Measurements from ENCODE around the gene TRABD2A.

The TRABD2A gene

GRCh38 chr2:84805250-84805958 lies 75.5 kb downstream of the TRABD2A start:
- H3K27ac ChIP-seq (ENCODE audit: low read depth in 2 of 2, low read length in 2 of 2), result no peak overlapping the region
- H3K9ac ChIP-seq (ENCODE audit: low read depth in 1 of 2, low read length in 2 of 2), result no peak overlapping the region
- H3K27me3 ChIP-seq (ENCODE audit: control insufficient read depth in 2 of 2, insufficient read depth in 2 of 2, low read length in 2 of 2), result no peaks in the 10 kb centered on the region
- H3K9me3 ChIP-seq (ENCODE audit: control insufficient read depth in 2 of 2, low read length in 2 of 2), result peaks cover 2 to 3% of the 10 kb centered on the region in 2 donors
- no peak overlapping the region for H3K4me3 ChIP-seq (ENCODE audit: low read length in 2 of 2)
- H3K4me1 ChIP-seq (ENCODE audit: control insufficient read depth in 2 of 2, insufficient read depth in 2 of 2, low read length in 2 of 2), result no peaks in the 10 kb centered on the region
- no peaks in the 10 kb centered on the region for H3K36me3 ChIP-seq (ENCODE audit: control insufficient read depth in 2 of 2, insufficient read depth in 2 of 2, low read length in 2 of 2)

GRCh38 chr2:84801811-84802210 lies 79.1 kb downstream of the TRABD2A start:
- Histone ChIP-seq H3K36me3 (ENCODE audit: control insufficient read depth in 2 of 2, insufficient read depth in 2 of 2, low read length in 2 of 2) (no peaks in the 10 kb centered on the region), H3K4me3 (ENCODE audit: low read length in 2 of 2) (no peak overlapping the region), H3K27ac (ENCODE audit: low read depth in 2 of 2, low read length in 2 of 2) (no peak overlapping the region), H3K4me1 (ENCODE audit: control insufficient read depth in 2 of 2, insufficient read depth in 2 of 2, low read length in 2 of 2) (no peaks in the 10 kb centered on the region), H3K9ac (ENCODE audit: low read depth in 1 of 2, low read length in 2 of 2) (no peak overlapping the region), H3K9me3 (ENCODE audit: control insufficient read depth in 2 of 2, low read length in 2 of 2) (peaks cover 2 to 3% of the 10 kb centered on the region in 2 donors), H3K27me3 (ENCODE audit: control insufficient read depth in 2 of 2, insufficient read depth in 2 of 2, low read length in 2 of 2) (no peaks in the 10 kb centered on the region)

GRCh38 chr2:84800194-84800805 lies 80.6 kb downstream of the TRABD2A start:
- no peak overlapping the region for H3K27ac ChIP-seq (ENCODE audit: low read depth in 2 of 2, low read length in 2 of 2)
- no peak overlapping the region for H3K4me3 ChIP-seq (ENCODE audit: low read length in 2 of 2)
- H3K4me1 ChIP-seq (ENCODE audit: control insufficient read depth in 2 of 2, insufficient read depth in 2 of 2, low read length in 2 of 2), result no peaks in the 10 kb centered on the region
- peaks cover 2 to 3% of the 10 kb centered on the region in 2 donors for H3K9me3 ChIP-seq (ENCODE audit: control insufficient read depth in 2 of 2, low read length in 2 of 2)
- H3K27me3 ChIP-seq (ENCODE audit: control insufficient read depth in 2 of 2, insufficient read depth in 2 of 2, low read length in 2 of 2), result no peaks in the 10 kb centered on the region
- H3K9ac ChIP-seq (ENCODE audit: low read depth in 1 of 2, low read length in 2 of 2), result no peak overlapping the region
- no peaks in the 10 kb centered on the region for H3K36me3 ChIP-seq (ENCODE audit: control insufficient read depth in 2 of 2, insufficient read depth in 2 of 2, low read length in 2 of 2)

- Histone ChIP-seq H3K36me3 (ENCODE audit: control insufficient read depth in 2 of 2, insufficient read depth in 2 of 2, low read length in 2 of 2) (no peaks in the 10 kb centered on the region), H3K9me3 (ENCODE audit: control insufficient read depth in 2 of 2, low read length in 2 of 2) (peaks cover 2 to 3% of the 10 kb centered on the region in 2 donors), H3K4me3 (ENCODE audit: low read length in 2 of 2) (no peak overlapping the region), H3K9ac (ENCODE audit: low read depth in 1 of 2, low read length in 2 of 2) (no peak overlapping the region), H3K4me1 (ENCODE audit: control insufficient read depth in 2 of 2, insufficient read depth in 2 of 2, low read length in 2 of 2) (no peaks in the 10 kb centered on the region), H3K27me3 (ENCODE audit: control insufficient read depth in 2 of 2, insufficient read depth in 2 of 2, low read length in 2 of 2) (no peaks in the 10 kb centered on the region), H3K27ac (ENCODE audit: low read depth in 2 of 2, low read length in 2 of 2) (no peak overlapping the region)
Measured at GRCh38 chr2:84799772-84800171, 81.1 kb downstream of the TRABD2A start.

GRCh38 chr2:84797271-84797670 lies 83.6 kb downstream of the TRABD2A start:
- Histone ChIP-seq H3K9ac (ENCODE audit: low read depth in 1 of 2, low read length in 2 of 2) (no peak overlapping the region), H3K36me3 (ENCODE audit: control insufficient read depth in 2 of 2, insufficient read depth in 2 of 2, low read length in 2 of 2) (no peaks in the 10 kb centered on the region), H3K9me3 (ENCODE audit: control insufficient read depth in 2 of 2, low read length in 2 of 2) (peaks cover 3 to 5% of the 10 kb centered on the region in 2 donors), H3K4me3 (ENCODE audit: low read length in 2 of 2) (no peak overlapping the region), H3K4me1 (ENCODE audit: control insufficient read depth in 2 of 2, insufficient read depth in 2 of 2, low read length in 2 of 2) (no peaks in the 10 kb centered on the region), H3K27me3 (ENCODE audit: control insufficient read depth in 2 of 2, insufficient read depth in 2 of 2, low read length in 2 of 2) (no peaks in the 10 kb centered on the region), H3K27ac (ENCODE audit: low read depth in 2 of 2, low read length in 2 of 2) (no peak overlapping the region)

- Histone ChIP-seq H3K36me3 (ENCODE audit: control insufficient read depth in 2 of 2, insufficient read depth in 2 of 2, low read length in 2 of 2) (no peaks in the 10 kb centered on the region), H3K27me3 (ENCODE audit: control insufficient read depth in 2 of 2, insufficient read depth in 2 of 2, low read length in 2 of 2) (no peaks in the 10 kb centered on the region), H3K9me3 (ENCODE audit: control insufficient read depth in 2 of 2, low read length in 2 of 2) (peaks cover under 1 to 3% of the 10 kb centered on the region in 2 donors), H3K27ac (ENCODE audit: low read depth in 2 of 2, low read length in 2 of 2) (no peak overlapping the region), H3K4me1 (ENCODE audit: control insufficient read depth in 2 of 2, insufficient read depth in 2 of 2, low read length in 2 of 2) (no peaks in the 10 kb centered on the region), H3K9ac (ENCODE audit: low read depth in 1 of 2, low read length in 2 of 2) (no peak overlapping the region), H3K4me3 (ENCODE audit: low read length in 2 of 2) (no peak overlapping the region)
Measured at GRCh38 chr2:84796798-84797197, 84.1 kb downstream of the TRABD2A start.

- Histone ChIP-seq H3K9me3 (ENCODE audit: control insufficient read depth in 2 of 2, low read length in 2 of 2) (peaks cover 0 to 3% of the 10 kb centered on the region in 2 donors), H3K36me3 (ENCODE audit: control insufficient read depth in 2 of 2, insufficient read depth in 2 of 2, low read length in 2 of 2) (no peaks in the 10 kb centered on the region), H3K27ac (ENCODE audit: low read depth in 2 of 2, low read length in 2 of 2) (no peak overlapping the region), H3K4me3 (ENCODE audit: low read length in 2 of 2) (no peak overlapping the region), H3K27me3 (ENCODE audit: control insufficient read depth in 2 of 2, insufficient read depth in 2 of 2, low read length in 2 of 2) (no peaks in the 10 kb centered on the region), H3K9ac (ENCODE audit: low read depth in 1 of 2, low read length in 2 of 2) (no peak overlapping the region), H3K4me1 (ENCODE audit: control insufficient read depth in 2 of 2, insufficient read depth in 2 of 2, low read length in 2 of 2) (no peaks in the 10 kb centered on the region)
Measured at GRCh38 chr2:84793641-84794040, 87.2 kb downstream of the TRABD2A start.

GRCh38 chr2:84792856-84793522 lies 87.9 kb downstream of the TRABD2A start:
- Histone ChIP-seq H3K27ac (ENCODE audit: low read depth in 2 of 2, low read length in 2 of 2) (no peak overlapping the region), H3K27me3 (ENCODE audit: control insufficient read depth in 2 of 2, insufficient read depth in 2 of 2, low read length in 2 of 2) (no peaks in the 10 kb centered on the region), H3K9ac (ENCODE audit: low read depth in 1 of 2, low read length in 2 of 2) (no peak overlapping the region), H3K36me3 (ENCODE audit: control insufficient read depth in 2 of 2, insufficient read depth in 2 of 2, low read length in 2 of 2) (no peaks in the 10 kb centered on the region), H3K4me1 (ENCODE audit: control insufficient read depth in 2 of 2, insufficient read depth in 2 of 2, low read length in 2 of 2) (no peaks in the 10 kb centered on the region), H3K4me3 (ENCODE audit: low read length in 2 of 2) (no peak overlapping the region), H3K9me3 (ENCODE audit: control insufficient read depth in 2 of 2, low read length in 2 of 2) (peaks cover 0 to 3% of the 10 kb centered on the region in 2 donors)

GRCh38 chr2:84788498-84788897 lies 92.4 kb downstream of the TRABD2A start:
- Histone ChIP-seq H3K9ac (ENCODE audit: low read depth in 1 of 2, low read length in 2 of 2) (no peak overlapping the region), H3K27ac (ENCODE audit: low read depth in 2 of 2, low read length in 2 of 2) (no peak overlapping the region), H3K36me3 (ENCODE audit: control insufficient read depth in 2 of 2, insufficient read depth in 2 of 2, low read length in 2 of 2) (no peaks in the 10 kb centered on the region), H3K9me3 (ENCODE audit: control insufficient read depth in 2 of 2, low read length in 2 of 2) (peaks cover 0 to 2% of the 10 kb centered on the region in 2 donors), H3K4me3 (ENCODE audit: low read length in 2 of 2) (no peak overlapping the region), H3K27me3 (ENCODE audit: control insufficient read depth in 2 of 2, insufficient read depth in 2 of 2, low read length in 2 of 2) (no peaks in the 10 kb centered on the region), H3K4me1 (ENCODE audit: control insufficient read depth in 2 of 2, insufficient read depth in 2 of 2, low read length in 2 of 2) (no peaks in the 10 kb centered on the region)

- Histone ChIP-seq H3K9me3 (ENCODE audit: control insufficient read depth in 2 of 2, low read length in 2 of 2) (no peaks in the 10 kb centered on the region), H3K36me3 (ENCODE audit: control insufficient read depth in 2 of 2, insufficient read depth in 2 of 2, low read length in 2 of 2) (no peaks in the 10 kb centered on the region), H3K27ac (ENCODE audit: low read depth in 2 of 2, low read length in 2 of 2) (no peak overlapping the region), H3K27me3 (ENCODE audit: control insufficient read depth in 2 of 2, insufficient read depth in 2 of 2, low read length in 2 of 2) (no peaks in the 10 kb centered on the region), H3K4me3 (ENCODE audit: low read length in 2 of 2) (no peak overlapping the region), H3K9ac (ENCODE audit: low read depth in 1 of 2, low read length in 2 of 2) (no peak overlapping the region), H3K4me1 (ENCODE audit: control insufficient read depth in 2 of 2, insufficient read depth in 2 of 2, low read length in 2 of 2) (peaks cover 0 to under 1% of the 10 kb centered on the region in 2 donors)
Measured at GRCh38 chr2:84788027-84788426, 92.9 kb downstream of the TRABD2A start.
